Suprapubic skin (tissue), 3 donors: ENCODE measurements around the gene ACER1.

Experiments used
- CTCF ChIP-seq, 2 donors: fragments of 200-600 bp in 1 of 2; fragments of 450-650 bp in 1 of 2; sonication (generic) in 1 of 2; IDR thresholded peaks; one replicate each; pipeline ENCODE4 v1.5.1; 2016 to 2019; ENCODE audit warnings: antibody characterized with exemption in 2 of 2, mild to moderate bottlenecking in 1 of 2, moderate library complexity in 1 of 2
- EP300 ChIP-seq: sonication (generic); formaldehyde crosslinking; IDR thresholded peaks from one replicate; pipeline ENCODE4 v1.6.1; 2017; ENCODE audit warnings: antibody characterized with exemption
- POLR2A ChIP-seq, 2 donors: fragments of 450-650 bp; IDR thresholded peaks; one replicate each; pipeline ENCODE4 v1.6.1; 2017; ENCODE audit warnings: antibody characterized with exemption in 2 of 2, mild to moderate bottlenecking in 2 of 2, moderate library complexity in 2 of 2

DNA sequence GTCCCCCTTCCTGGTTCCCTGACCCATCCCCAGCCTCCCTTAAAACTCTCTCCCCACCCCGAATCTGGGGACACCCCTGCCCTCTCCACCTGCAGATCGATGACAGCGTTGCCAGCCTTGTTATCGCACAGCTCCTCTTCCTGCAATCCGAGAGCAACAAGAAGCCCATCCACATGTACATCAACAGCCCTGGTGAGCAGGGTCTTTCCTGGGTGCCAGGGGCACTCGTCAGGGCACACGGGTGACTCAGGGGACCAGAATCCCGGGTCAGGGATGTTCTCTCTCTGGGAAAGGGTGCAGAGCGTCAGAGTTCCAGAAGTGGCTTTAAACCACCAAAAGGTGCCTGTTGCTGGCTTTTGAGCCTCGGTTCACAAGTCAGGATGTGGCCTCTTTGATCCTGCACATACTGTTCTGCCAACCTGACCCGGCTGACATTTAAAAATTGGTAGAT lies 29.0 kb upstream of the ACER1 start:
- TF ChIP-seq POLR2A (IDR thresholded peaks at IDR 0.05) (no peak), CTCF (IDR thresholded peaks at IDR 0.05) (no peak), EP300 (no peak)
